Iris pigment epithelial cell (primary cell): ENCODE data around the gene HNRNPH1.

Source experiments
- DNase-seq: peaks from one replicate; pipeline ENCODE4 v3.0.0-alpha.2; 2011; ENCODE audit warnings: low read depth

Gene HNRNPH1

GRCh38 chr5:179621551-179622214, 1.8 kb downstream of the HNRNPH1 start:
- no peak for DNase-seq

DNA sequence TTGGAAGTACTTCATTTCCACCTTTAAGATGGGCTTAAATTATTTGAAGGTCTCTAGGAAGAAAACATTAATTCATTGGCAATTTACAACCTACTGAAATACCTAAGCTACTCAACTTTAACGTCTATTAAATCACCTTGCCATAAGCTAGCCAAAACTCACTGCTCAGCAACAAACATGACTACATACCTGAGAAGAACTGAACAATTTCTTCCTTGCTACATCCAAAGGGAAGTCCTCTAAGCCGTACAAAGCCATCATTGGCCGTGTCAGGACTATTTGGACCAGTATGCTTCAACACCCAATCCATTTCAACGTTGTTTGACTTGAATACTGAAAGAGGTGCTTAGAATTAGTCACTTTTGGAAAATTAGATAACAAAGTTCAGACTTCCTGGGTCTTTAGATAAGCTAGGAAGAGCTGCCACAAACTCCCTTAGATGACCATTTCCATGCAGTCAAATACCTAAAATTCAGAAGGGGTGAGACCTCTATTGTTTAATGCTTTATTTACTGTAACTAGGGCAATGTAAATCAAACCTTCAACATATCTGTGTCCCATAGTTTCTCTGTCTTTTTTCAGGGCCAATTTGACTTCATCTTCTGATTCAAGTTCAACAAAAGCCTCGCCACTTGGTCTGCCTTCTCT, 2.6 kb downstream of the HNRNPH1 start:
- peak; percentile 37 for DNase-seq

DNA sequence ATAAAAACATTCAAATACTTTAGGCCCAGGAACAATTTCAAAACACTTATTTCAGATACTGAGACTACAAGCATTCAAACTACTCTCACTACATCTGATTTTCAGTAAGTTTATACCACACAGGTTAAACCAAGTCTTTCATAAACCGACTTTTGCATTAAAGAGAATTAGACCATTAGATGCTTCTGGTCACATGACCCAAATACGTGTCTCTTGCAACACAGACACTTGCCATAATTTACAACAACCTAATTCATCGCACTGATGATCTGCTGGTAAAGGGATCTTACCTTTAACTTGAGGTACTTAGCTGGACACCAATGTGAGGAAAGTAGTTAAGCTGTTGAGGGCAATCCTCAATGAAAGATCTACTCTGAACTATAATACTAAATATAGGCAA, 3.2 kb downstream of the HNRNPH1 start:
- no peak for DNase-seq

- peak; percentile 50 for DNase-seq
Measured at GRCh38 chr5:179619776-179620175, 3.7 kb downstream of the HNRNPH1 start.

DNA sequence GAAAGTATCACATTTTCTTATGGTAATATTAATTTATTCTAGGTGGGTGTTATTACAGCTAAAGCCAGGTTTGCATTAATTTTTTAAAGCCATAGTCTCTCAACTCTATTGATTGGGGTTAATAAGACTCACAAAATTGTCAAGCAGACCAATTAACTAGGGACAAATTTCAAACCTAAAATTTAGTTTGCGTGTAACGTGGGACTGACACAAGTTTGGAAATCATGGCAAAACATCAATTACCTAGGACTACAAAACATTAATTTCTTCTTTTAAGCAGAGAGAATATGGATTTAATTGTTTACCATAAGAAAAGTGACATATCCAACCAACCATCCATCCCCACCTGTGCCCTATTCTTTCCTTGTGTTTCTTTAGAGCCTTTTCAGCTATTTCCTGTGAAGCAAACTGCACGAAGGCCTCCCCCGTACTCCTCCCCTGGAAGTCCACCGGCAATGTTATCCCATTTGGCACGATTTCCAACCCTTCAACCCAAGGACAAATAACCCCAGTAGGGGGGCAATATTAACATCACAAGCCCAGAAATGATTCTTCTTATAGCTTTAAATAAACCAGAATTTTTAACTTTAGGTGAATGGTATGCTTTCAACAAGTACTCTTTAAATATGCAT, 4.4 kb downstream of the HNRNPH1 start:
- DNase-seq, result no peak

- no peak for DNase-seq
Measured at GRCh38 chr5:179617930-179618329, 5.5 kb downstream of the HNRNPH1 start.

GRCh38 chr5:179616002-179616594, 7.4 kb downstream of the HNRNPH1 start:
- DNase-seq, result no peak

DNA sequence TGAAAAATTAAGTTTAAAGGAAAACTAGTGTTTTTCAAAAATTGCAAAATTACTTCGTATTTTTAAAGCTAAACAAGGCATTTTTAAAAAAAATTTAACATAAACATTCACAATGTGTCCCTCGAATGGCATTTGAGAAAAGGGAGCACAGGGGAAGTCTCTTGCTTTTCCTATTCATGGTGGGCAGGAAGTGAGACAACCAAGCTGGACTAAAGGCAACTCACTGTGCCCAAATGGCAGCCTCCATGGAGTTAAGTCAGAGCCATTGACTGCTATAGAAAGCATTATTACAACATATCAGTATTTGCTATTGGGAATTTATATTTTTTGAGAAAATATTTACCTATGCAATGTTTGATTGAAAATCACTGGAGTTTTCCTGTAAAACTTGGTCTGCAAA, 8.3 kb downstream of the HNRNPH1 start:
- no peak for DNase-seq

DNA sequence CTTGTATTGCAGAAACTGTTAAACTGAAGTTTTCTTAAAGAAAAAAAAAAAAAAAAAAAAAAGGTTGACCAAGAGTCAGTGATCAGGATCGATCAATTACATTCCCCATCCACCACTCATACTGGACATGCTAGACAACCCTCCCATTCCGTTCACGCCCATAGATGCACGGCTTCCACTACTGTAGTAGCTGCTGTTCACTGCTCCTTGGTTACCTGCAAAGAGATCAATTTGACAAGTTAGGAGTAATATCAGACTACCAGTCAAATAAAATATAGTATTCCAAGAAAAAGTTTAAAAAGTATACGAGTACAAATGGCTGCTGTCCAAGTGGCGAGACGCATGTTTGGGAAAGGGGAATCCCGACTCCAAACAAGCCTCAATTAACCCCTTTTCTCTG, 8.7 kb downstream of the HNRNPH1 start:
- no peak for DNase-seq

GRCh38 chr5:179613460-179614071, 9.9 kb downstream of the HNRNPH1 start:
- no peak for DNase-seq

- DNase-seq, result no peak
Measured at GRCh38 chr5:179612577-179613459, 10.7 kb downstream of the HNRNPH1 start.

GRCh38 chr5:179610903-179611265, 12.6 kb downstream of the HNRNPH1 start:
- DNase-seq, result no peak

- DNase-seq, result no peak
Measured at GRCh38 chr5:179610109-179610902, 13.2 kb downstream of the HNRNPH1 start.

DNA sequence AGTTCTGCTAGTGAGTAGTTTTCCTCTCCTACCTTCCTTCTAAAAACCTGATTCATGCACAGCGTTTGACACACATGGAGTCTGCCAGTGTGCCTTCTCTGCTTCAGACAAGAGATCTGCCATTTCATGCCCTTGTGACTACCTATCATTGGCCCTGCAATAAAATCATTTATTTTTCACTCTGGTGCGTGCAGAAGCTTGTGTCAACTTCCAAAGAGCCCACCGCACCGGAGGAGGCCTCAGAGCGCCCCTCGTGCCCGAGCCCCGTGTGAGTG, 13.7 kb downstream of the HNRNPH1 start:
- DNase-seq, result no peak

DNA sequence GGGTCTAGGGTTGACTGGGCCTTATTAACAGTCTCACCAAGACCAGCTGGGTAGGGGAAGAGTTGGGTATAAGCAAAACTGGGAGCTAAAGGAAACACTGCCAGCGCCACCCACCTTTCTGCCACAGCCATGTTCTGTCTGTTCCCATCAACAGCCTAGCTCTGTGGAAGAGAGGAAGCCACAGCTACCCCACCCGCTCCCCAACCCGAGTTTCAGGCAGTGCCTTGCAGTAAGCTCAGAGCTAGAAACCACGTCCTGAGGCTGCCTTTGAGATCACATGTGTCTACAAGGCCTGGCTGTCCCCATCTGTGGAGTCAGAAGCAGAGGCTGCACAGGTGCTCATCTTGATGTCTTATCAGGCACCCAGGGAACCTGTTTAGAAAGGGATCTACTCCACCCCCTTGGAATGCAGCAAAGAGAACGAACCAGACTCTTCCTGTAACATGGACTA, 15.3 kb downstream of the HNRNPH1 start:
- peak; percentile 43 for DNase-seq

DNA sequence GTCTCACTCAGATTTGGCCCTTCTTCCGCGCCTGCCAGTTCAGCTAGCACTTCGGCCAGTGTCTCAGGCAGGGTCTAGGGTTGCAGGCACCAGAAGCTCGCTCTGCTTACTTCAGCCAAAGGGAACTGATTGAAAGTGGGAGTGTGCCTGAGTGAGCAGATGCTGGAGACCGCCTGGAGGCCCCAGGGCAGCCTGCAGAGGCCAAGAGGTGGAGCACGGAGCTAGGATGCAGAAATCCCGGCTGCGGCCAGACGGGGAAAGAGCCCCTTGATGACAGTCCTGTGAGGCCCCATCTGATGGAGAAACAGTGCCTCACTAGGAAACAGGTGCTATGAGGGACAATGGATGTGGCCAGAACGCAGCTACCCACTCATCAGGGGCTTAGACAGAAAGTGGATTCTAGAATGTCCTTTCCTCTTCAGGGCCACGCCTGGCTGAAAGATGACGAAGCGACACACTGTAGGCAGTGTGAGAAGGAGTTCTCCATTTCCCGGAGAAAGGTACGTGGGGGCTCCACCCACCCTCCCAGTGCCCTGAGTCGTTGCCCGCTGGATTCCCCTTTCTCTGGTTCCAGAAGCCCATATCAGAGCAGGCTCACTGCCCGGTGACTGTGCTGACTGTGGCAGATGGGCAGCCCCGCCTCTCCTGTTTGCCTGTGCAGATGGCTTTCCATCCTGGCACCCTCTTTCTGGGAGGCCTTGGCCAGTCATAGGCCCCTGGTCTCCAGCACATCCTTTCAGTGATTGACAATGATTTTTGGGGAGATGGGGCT, 16.1 kb downstream of the HNRNPH1 start:
- no peak for DNase-seq

DNA sequence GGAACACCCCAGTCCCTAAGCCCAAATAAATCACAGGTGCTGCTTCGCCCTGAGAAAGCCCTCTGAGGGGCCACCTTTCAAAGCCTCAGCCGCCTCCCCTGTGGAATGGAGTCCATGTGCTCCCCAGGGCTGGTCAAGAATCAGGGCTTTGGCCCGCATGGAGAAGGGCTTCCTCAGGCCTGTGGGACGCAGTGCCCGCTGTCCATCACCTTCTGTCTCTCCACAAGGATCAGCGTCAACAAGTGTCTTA, 16.6 kb downstream of the HNRNPH1 start:
- DNase-seq, result no peak

- DNase-seq, result no peak
Measured at GRCh38 chr5:179606071-179606909, 17.2 kb downstream of the HNRNPH1 start.

GRCh38 chr5:179605026-179605833, 18.2 kb downstream of the HNRNPH1 start:
- DNase-seq, result peak; percentile 61
